ENCODE data around the gene EPG5.
"Not testable (repeated sequence)": the region's sequence is repeated elsewhere in the genome, so short reads cannot be mapped to it uniquely, and the experiment has no call there.

EPG5 gene

GRCh38 chr18:45978084-45978483 is 11.0 kb upstream of the EPG5 start:
- no peak for DNase-seq

- no peak for DNase-seq
These were observed 9.8 kb upstream of the EPG5 start for GRCh38 chr18:45976974-45977373.

GRCh38 chr18:45976566-45976965 is 9.4 kb upstream of the EPG5 start:
- peak; percentile 67 for DNase-seq

- DNase-seq, result peak; percentile 94
These were observed 7.0 kb upstream of the EPG5 start for GRCh38 chr18:45974088-45974536.

- DNase-seq, result not testable (repeated sequence)
These were observed 2.2 kb downstream of the EPG5 start for GRCh38 chr18:45964913-45965312.

GRCh38 chr18:45962866-45963265 is 4.3 kb downstream of the EPG5 start:
- DNase-seq, result no peak

GRCh38 chr18:45962461-45962860 is 4.7 kb downstream of the EPG5 start:
- peak; percentile 91 for DNase-seq

GRCh38 chr18:45959484-45959883 is 7.6 kb downstream of the EPG5 start:
- DNase-seq, result not testable (repeated sequence)

GRCh38 chr18:45958730-45959129 is 8.4 kb downstream of the EPG5 start:
- no peak for DNase-seq

GRCh38 chr18:45958027-45958426 is 9.1 kb downstream of the EPG5 start:
- no peak for DNase-seq

- DNase-seq, result no peak
These were observed 10.0 kb downstream of the EPG5 start for GRCh38 chr18:45957100-45957499.

- no peak for DNase-seq
These were observed 12.8 kb downstream of the EPG5 start for GRCh38 chr18:45954070-45954934.

- no peak for DNase-seq
These were observed 16.0 kb downstream of the EPG5 start for GRCh38 chr18:45951016-45951714.

- no peak for DNase-seq
These were observed 21.5 kb downstream of the EPG5 start for GRCh38 chr18:45945669-45946068.

GRCh38 chr18:45940724-45941123 is 26.4 kb downstream of the EPG5 start:
- no peak for DNase-seq

GRCh38 chr18:45939236-45939635 is 27.9 kb downstream of the EPG5 start:
- DNase-seq, result peak; percentile 90

GRCh38 chr18:45938488-45938935 is 28.6 kb downstream of the EPG5 start:
- no peak for DNase-seq

GRCh38 chr18:45935591-45936335 is 31.4 kb downstream of the EPG5 start:
- DNase-seq, result no peak

- no peak for DNase-seq
These were observed 34.4 kb downstream of the EPG5 start for GRCh38 chr18:45932708-45933107.

- DNase-seq, result no peak
These were observed 36.2 kb downstream of the EPG5 start for GRCh38 chr18:45930963-45931362.

GRCh38 chr18:45926691-45927090 is 40.4 kb downstream of the EPG5 start:
- no peak for DNase-seq

- no peak for DNase-seq
These were observed 41.0 kb downstream of the EPG5 start for GRCh38 chr18:45926085-45926484.

- DNase-seq, result no peak
These were observed 44.0 kb downstream of the EPG5 start for GRCh38 chr18:45923138-45923537.
